Progenitor cell of endocrine pancreas (in vitro differentiated cells): ENCODE data around the gene ERC1. TPM values are rescaled to one million over a fixed set of nuclear protein-coding genes. Genes with fewer than 3 reads are reported as not detected.

Experiments used
- DNase-seq: peaks from one replicate; pipeline ENCODE4 v3.0.0; 2021; ENCODE audit warnings: low spot score; ENCODE audit not compliant: unreplicated experiment
- H3K27ac Mint-ChIP-seq: 2 replicates; pipeline ENCODE4 v1.8.0; 2021; ENCODE audit warnings: mild to moderate bottlenecking, moderate library complexity, mixed read lengths
- H3K27me3 Mint-ChIP-seq: 2 replicates; pipeline ENCODE4 v1.8.0; 2021; ENCODE audit warnings: mixed read lengths
- H3K36me3 Mint-ChIP-seq: 2 replicates; pipeline ENCODE4 v1.8.0; 2022; ENCODE audit warnings: mixed read lengths; ENCODE audit not compliant: insufficient read depth
- H3K4me1 Mint-ChIP-seq: 2 replicates; pipeline ENCODE4 v1.8.0; 2021; ENCODE audit warnings: low read depth, mixed read lengths
- H3K4me3 Mint-ChIP-seq: 2 replicates; pipeline ENCODE4 v1.8.0; 2021; ENCODE audit warnings: low read depth, mild to moderate bottlenecking, moderate library complexity, mixed read lengths
- H3K9me3 Mint-ChIP-seq: 2 replicates; pipeline ENCODE4 v1.8.0; 2021; ENCODE audit warnings: low read depth, mixed read lengths
- CTCF ChIP-seq: fragments of 200-600 bp; sonication (generic); IDR thresholded peaks from one replicate; pipeline ENCODE4 v1.5.0; 2021; ENCODE audit warnings: antibody characterized with exemption, mild to moderate bottlenecking; ENCODE audit not compliant: unreplicated experiment
- total RNA-seq: library from RNA; stranded (reverse); gene quantifications from 2 replicates; pipeline ENCODE4 v1.2.1, GENCODE V29; 2021

ERC1 gene
- total RNA-seq, 1 donor from 2014 or later, result 146 TPM

- H3K4me1 Mint-ChIP-seq, result no peaks in the 10 kb centered on the region
- peaks cover 60% of the 10 kb centered on the region for H3K36me3 Mint-ChIP-seq
- DNase-seq, result no peak
- no peak for TF ChIP-seq CTCF
- no peak overlapping the region for H3K4me3 Mint-ChIP-seq
- no peak overlapping the region for H3K27ac Mint-ChIP-seq
- H3K27me3 Mint-ChIP-seq, result no peaks in the 10 kb centered on the region
- peaks cover 33% of the 10 kb centered on the region for H3K9me3 Mint-ChIP-seq
Observed at GRCh38 chr12:1395421-1395955, 404.5 kb downstream of the ERC1 start.

- Mint-ChIP-seq H3K9me3 (peaks cover 19% of the 10 kb centered on the region), H3K27ac (no peak overlapping the region), H3K4me3 (no peak overlapping the region), H3K27me3 (no peaks in the 10 kb centered on the region), H3K36me3 (peaks cover 36% of the 10 kb centered on the region), H3K4me1 (no peaks in the 10 kb centered on the region)
- no peak for TF ChIP-seq CTCF
- DNase-seq, result no peak
Observed at GRCh38 chr12:1398673-1399072, 407.6 kb downstream of the ERC1 start.

GRCh38 chr12:1401891-1402290, 410.9 kb downstream of the ERC1 start:
- no peak for TF ChIP-seq CTCF
- peaks cover 16% of the 10 kb centered on the region for H3K36me3 Mint-ChIP-seq
- H3K4me3 Mint-ChIP-seq, result no peak overlapping the region
- no peak for DNase-seq
- H3K27ac Mint-ChIP-seq, result no peak overlapping the region
- H3K4me1 Mint-ChIP-seq, result no peaks in the 10 kb centered on the region
- no peaks in the 10 kb centered on the region for H3K27me3 Mint-ChIP-seq
- H3K9me3 Mint-ChIP-seq, result peaks cover 7% of the 10 kb centered on the region

- Mint-ChIP-seq H3K9me3 (peaks cover 7% of the 10 kb centered on the region), H3K4me1 (no peaks in the 10 kb centered on the region), H3K27me3 (no peaks in the 10 kb centered on the region), H3K27ac (no peak overlapping the region), H3K4me3 (no peak overlapping the region), H3K36me3 (peaks cover 11% of the 10 kb centered on the region)
- DNase-seq, result no peak
- TF ChIP-seq CTCF, result no peak
Observed at GRCh38 chr12:1403417-1403816, 412.4 kb downstream of the ERC1 start.

GRCh38 chr12:1405619-1406018, 414.6 kb downstream of the ERC1 start:
- no peak for TF ChIP-seq CTCF
- Mint-ChIP-seq H3K9me3 (peaks cover 3% of the 10 kb centered on the region), H3K4me3 (no peak overlapping the region), H3K36me3 (peaks cover 13% of the 10 kb centered on the region), H3K27ac (no peak overlapping the region), H3K27me3 (no peaks in the 10 kb centered on the region), H3K4me1 (no peaks in the 10 kb centered on the region)
- no peak for DNase-seq
